HepG2 (cell line): ENCODE data around the gene OXSM. TPM values are rescaled to one million over a fixed set of nuclear protein-coding genes. Genes with fewer than 3 reads are reported as not detected.
A peak's percentile ranks its signal among the peaks of the same experiment; 100 is the strongest.

Experiments used
- ARHGAP35 ChIP-seq: sonication (generic); formaldehyde crosslinking; IDR thresholded peaks from 2 replicates; pipeline ENCODE4 v1.9.0; 2022; ENCODE audit warnings: mild to moderate bottlenecking, inconsistent platforms, moderate library complexity, missing genetic modification reagents, borderline replicate concordance
- CBFB ChIP-seq: sonication (generic); formaldehyde crosslinking; IDR thresholded peaks from 2 replicates; pipeline ENCODE4 v1.4.0; 2020; ENCODE audit warnings: missing genetic modification reagents
- CENPBD1 ChIP-seq: sonication (generic); formaldehyde crosslinking; IDR thresholded peaks from 2 replicates; pipeline ENCODE4 v1.8.0; 2022; ENCODE audit warnings: missing genetic modification reagents, low read depth, mild to moderate bottlenecking, borderline replicate concordance
- ETV6 ChIP-seq: sonication (generic); formaldehyde crosslinking; conservative IDR thresholded peaks from 2 replicates; pipeline ENCODE4 v1.4.0; 2020; ENCODE audit warnings: missing genetic modification reagents
- KAT2B ChIP-seq: fragments of 150-350 bp; IDR thresholded peaks from 2 replicates; pipeline ENCODE4 v1.6.1; 2014; ENCODE audit warnings: low read depth, low read length, borderline replicate concordance
- MXD4 ChIP-seq: IDR thresholded peaks from 2 replicates; pipeline ENCODE4 v1.6.1; 2016; ENCODE audit warnings: mild to moderate bottlenecking, missing biosample characterization, missing genetic modification reagents
- MZF1 ChIP-seq: sonication (generic); formaldehyde crosslinking; IDR thresholded peaks from 2 replicates; pipeline ENCODE4 v1.8.1; 2023; ENCODE audit warnings: mild to moderate bottlenecking, missing genetic modification reagents, borderline replicate concordance
- NFIC ChIP-seq: IDR thresholded peaks from 2 replicates; pipeline ENCODE4 v1.6.1; 2012; ENCODE audit warnings: mild to moderate bottlenecking, low read length, inconsistent platforms
- PATZ1 ChIP-seq: sonication (generic); formaldehyde crosslinking; IDR thresholded peaks from 2 replicates; pipeline ENCODE4 v1.4.0; 2020; ENCODE audit warnings: missing genetic modification reagents
- PCBP2 ChIP-seq: fragments of 200-400 bp; formaldehyde crosslinking; optimal IDR thresholded peaks from 2 replicates; pipeline ENCODE3; 2018; ENCODE audit warnings: low read length, low read depth; ENCODE audit not compliant: poor library complexity, severe bottlenecking
- PHB2 ChIP-seq: fragments of 450-650 bp; IDR thresholded peaks from 2 replicates; pipeline ENCODE4 v1.6.1; 2018; ENCODE audit not compliant: partially characterized antibody
- SETDB1 ChIP-seq: sonication (generic); formaldehyde crosslinking; IDR thresholded peaks from 2 replicates; pipeline ENCODE4 v1.5.1; 2020; ENCODE audit warnings: missing genetic modification reagents, mild to moderate bottlenecking, borderline replicate concordance
- SPEN ChIP-seq: sonication (generic); formaldehyde crosslinking; IDR thresholded peaks from 2 replicates; pipeline ENCODE4 v1.5.1; 2020; ENCODE audit warnings: low read depth, mild to moderate bottlenecking, missing genetic modification reagents
- TBX2 ChIP-seq: sonication (generic); formaldehyde crosslinking; IDR thresholded peaks from 2 replicates; pipeline ENCODE4 v1.5.0; 2020; ENCODE audit warnings: missing genetic modification reagents, mild to moderate bottlenecking, borderline replicate concordance
- TRIM24 ChIP-seq: sonication (generic); formaldehyde crosslinking; IDR thresholded peaks from 2 replicates; pipeline ENCODE4 v1.8.0; 2022; ENCODE audit warnings: mild to moderate bottlenecking, missing genetic modification reagents
- ZFP41 ChIP-seq: sonication (generic); formaldehyde crosslinking; IDR thresholded peaks from 2 replicates; pipeline ENCODE4 v1.4.0; 2020; ENCODE audit warnings: mild to moderate bottlenecking, missing genetic modification reagents, borderline replicate concordance
- ZFP62 ChIP-seq: sonication (generic); formaldehyde crosslinking; IDR thresholded peaks from 2 replicates; pipeline ENCODE4 v1.4.0; 2020; ENCODE audit warnings: missing genetic modification reagents
- ZFY ChIP-seq: sonication (generic); formaldehyde crosslinking; IDR thresholded peaks from 2 replicates; pipeline ENCODE4 v1.4.0; 2020; ENCODE audit warnings: missing genetic modification reagents
- ZFYVE20 ChIP-seq: sonication (generic); formaldehyde crosslinking; IDR thresholded peaks from 2 replicates; pipeline ENCODE4 v1.8.0; 2023; ENCODE audit warnings: low read depth, mild to moderate bottlenecking, moderate library complexity, missing genetic modification reagents, borderline replicate concordance
- ZNF12 ChIP-seq: sonication (generic); formaldehyde crosslinking; IDR thresholded peaks from 2 replicates; pipeline ENCODE4 v1.5.0; 2020; ENCODE audit warnings: missing genetic modification reagents
- ZNF235 ChIP-seq: sonication (generic); formaldehyde crosslinking; IDR thresholded peaks from 2 replicates; pipeline ENCODE4 v1.8.1; 2023; ENCODE audit warnings: mild to moderate bottlenecking, missing genetic modification reagents, borderline replicate concordance
- ZNF329 ChIP-seq: sonication (generic); formaldehyde crosslinking; IDR thresholded peaks from 2 replicates; pipeline ENCODE4 v1.9.0; 2021; ENCODE audit warnings: low read depth, mild to moderate bottlenecking, missing genetic modification reagents
- ZNF337 ChIP-seq: sonication (generic); formaldehyde crosslinking; IDR thresholded peaks from 2 replicates; pipeline ENCODE4 v1.5.1; 2020; ENCODE audit warnings: missing genetic modification reagents, low read depth, mild to moderate bottlenecking, borderline replicate concordance
- ZNF737 ChIP-seq: sonication (generic); formaldehyde crosslinking; IDR thresholded peaks from 2 replicates; pipeline ENCODE4 v1.5.0; 2020; ENCODE audit warnings: missing genetic modification reagents, mild to moderate bottlenecking, borderline replicate concordance
- ZNF777 ChIP-seq: sonication (generic); formaldehyde crosslinking; IDR thresholded peaks from 2 replicates; pipeline ENCODE4 v1.4.0; 2020; ENCODE audit warnings: missing genetic modification reagents
- ZNF878 ChIP-seq: sonication (generic); formaldehyde crosslinking; IDR thresholded peaks from 2 replicates; pipeline ENCODE4 v1.8.1; 2023; ENCODE audit warnings: mild to moderate bottlenecking, missing genetic modification reagents, moderate library complexity
- ZNF883 ChIP-seq: sonication (generic); formaldehyde crosslinking; IDR thresholded peaks from 2 replicates; pipeline ENCODE4 v1.5.1; 2020; ENCODE audit warnings: mild to moderate bottlenecking, missing genetic modification reagents; ENCODE audit errors: not compliant biosample characterization
- polyA plus RNA-seq, 8 experiments: library from polyadenylated mRNA; depleted of rRNA in 3 of 8; stranded (reverse) in 7 of 8; unstranded in 1 of 8; fragments of >200 nt; fragmentation: Illumina TruSeq in 4 of 8; extraction: Trizol in 4 of 8; gene quantifications; 2 replicates each; pipeline versions ENCODE4 v1.2.1 to v1.2.3, GENCODE V29; 2011 to 2016; ENCODE audit warnings: low read depth in 4 of 8, missing spikeins in 1 of 8, mixed read lengths in 1 of 8; ENCODE audit not compliant: insufficient read depth in 1 of 8
- total RNA-seq, 5 experiments: library from RNA; depleted of rRNA; stranded (reverse); fragments of >200 nt; fragmentation: Illumina TruSeq; extraction: Trizol; gene quantifications; 2 replicates each; pipeline ENCODE4 v1.2.3, GENCODE V29; 2016; ENCODE audit warnings: low read depth in 1 of 5

The OXSM gene
- total and polyA plus RNA-seq, 2 of the 13 experiments (the other 11 are each of a cell fraction or from before 2014, with no cell fraction given), result 18.2 to 34.4 TPM

- TF ChIP-seq PATZ1 (CRISPR knock-in tag) (peak; percentile 36; the same call in 1 of the 2 replicates), ZNF337 (CRISPR knock-in tag) (no peak), ETV6 (CRISPR knock-in tag) (0 out of 2 replicates have a peak, but pooled peaks have one; percentile 20), MZF1 (CRISPR knock-in tag) (no peak), MXD4 (CRISPR knock-in tag) (peak; percentile 36; the same call in 1 of the 2 replicates), KAT2B (no peak), ZNF737 (no peak), ZNF329 (CRISPR knock-in tag) (0 out of 2 replicates have a peak, but pooled peaks have one; percentile 52), ZNF12 (CRISPR knock-in tag) (0 out of 2 replicates have a peak, but pooled peaks have one; percentile 39), TRIM24 (no peak), ZFP62 (CRISPR knock-in tag) (no peak), SETDB1 (CRISPR knock-in tag) (no peak), ZFY (CRISPR knock-in tag) (peak; percentile 93), SPEN (no peak), NFIC (no peak), ZNF235 (CRISPR knock-in tag) (no peak), PCBP2 (no peak), ZNF777 (CRISPR knock-in tag) (peak; percentile 83), ZNF878 (CRISPR knock-in tag) (peak; percentile 77; the same call in 1 of the 2 replicates), ZNF883 (peak; percentile 61), ZFP41 (CRISPR knock-in tag) (no peak), ARHGAP35 (peak; percentile 77; the same call in 1 of the 2 replicates), CENPBD1 (CRISPR knock-in tag) (no peak; the same call in 1 of the 2 replicates), ZFYVE20 (CRISPR knock-in tag) (no peak), PHB2 (no peak), TBX2 (CRISPR knock-in tag) (peak; percentile 50; the same call in 1 of the 2 replicates), CBFB (CRISPR knock-in tag) (no peak)
These were observed 6.8 kb upstream of the OXSM start, which contains the start of gene NGLY1 (continued) for GRCh38 chr3:25782938-25783660.
